GM19099 (cell line): Measurements from ENCODE around the gene RHOXF1.
"Not testable (repeated sequence)": the region's sequence is repeated elsewhere in the genome, so short reads cannot be mapped to it uniquely, and the experiment has no call there.

Experiments used
- POLR2A ChIP-seq: IDR thresholded peaks from 3 replicates; pipeline ENCODE4 v1.6.1; 2011; ENCODE audit warnings: low read depth; ENCODE audit not compliant: insufficient read length; ENCODE audit errors: extremely low read depth

Gene RHOXF1

DNA sequence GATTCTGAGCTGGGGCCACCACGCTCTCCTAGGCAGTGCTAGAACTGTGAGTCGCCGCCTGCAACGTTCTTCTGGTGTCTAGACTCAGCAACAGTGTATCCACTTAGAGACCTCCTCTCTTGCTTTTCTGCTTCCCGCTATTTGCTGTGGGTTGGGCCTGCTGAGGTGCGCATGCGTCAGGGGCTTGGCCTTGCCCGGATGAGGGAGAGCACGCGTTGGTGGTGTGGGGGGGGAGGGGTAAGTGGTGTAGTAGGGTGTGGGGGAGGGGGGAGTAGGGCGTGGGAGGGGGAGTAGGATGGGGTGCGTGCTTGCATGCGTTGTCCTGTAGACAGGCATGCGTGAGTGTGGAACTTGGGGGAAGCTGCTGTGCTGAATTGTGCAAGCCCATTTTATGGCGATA, 38.1 kb downstream of the RHOXF1 start, which contains the start of gene RHOXF2B:
Gene RHOXF2B (minus strand): TSS at position 101 of the 400 bp plus-strand sequence. CDS start 138 bp downstream, outside the sequence.
- not testable (repeated sequence) for TF ChIP-seq POLR2A
